Mesendoderm (in vitro differentiated cells): ENCODE measurements around the gene TXNDC12. TPM values are rescaled to one million over a fixed set of nuclear protein-coding genes. Genes with fewer than 3 reads are reported as not detected.
A peak's percentile ranks its signal among the peaks of the same experiment; 100 is the strongest.
"Not testable (repeated sequence)": the region's sequence is repeated elsewhere in the genome, so short reads cannot be mapped to it uniquely, and the experiment has no call there.

ENCODE experiments used
- DNase-seq: peaks from one replicate; pipeline ENCODE4 v3.0.0; 2013
- H2AK5ac ChIP-seq: 2 replicates; pipeline ENCODE4 v1.6.1; 2013; ENCODE audit warnings: low read length, inconsistent platforms
- H2BK120ac ChIP-seq: 2 replicates; pipeline ENCODE4 v1.6.1; 2013; ENCODE audit warnings: low read depth, mild to moderate bottlenecking, low read length, moderate library complexity, mixed read lengths
- H2BK15ac ChIP-seq: replicated peaks from 2 replicates; pipeline ENCODE4 v1.6.1; 2013; ENCODE audit warnings: low read depth, mild to moderate bottlenecking, moderate library complexity
- H2BK5ac ChIP-seq: 2 replicates; pipeline ENCODE4 v1.6.1; 2013; ENCODE audit warnings: low read length, inconsistent platforms
- H3K18ac ChIP-seq: 2 replicates; pipeline ENCODE4 v1.6.1; 2013; ENCODE audit warnings: mild to moderate bottlenecking, low read length, mixed read lengths
- H3K23ac ChIP-seq: one replicate; pipeline ENCODE4 v1.6.1; 2013; ENCODE audit warnings: low read length
- H3K27ac ChIP-seq: 2 replicates; pipeline ENCODE4 v1.5.1; 2013; ENCODE audit warnings: low read depth, mild to moderate bottlenecking, inconsistent platforms, low read length, moderate library complexity
- H3K27me3 ChIP-seq: 2 replicates; pipeline ENCODE4 v1.6.1; 2013; ENCODE audit warnings: low read length, control low read depth, mild to moderate bottlenecking, inconsistent platforms; ENCODE audit not compliant: insufficient read depth, poor library complexity
- H3K36me3 ChIP-seq: 2 replicates; pipeline ENCODE4 v1.6.1; 2013; ENCODE audit warnings: low read length, inconsistent platforms; ENCODE audit not compliant: control insufficient read depth, insufficient read depth
- H3K4ac ChIP-seq: one replicate; pipeline ENCODE4 v1.6.1; 2013; ENCODE audit warnings: low read depth, mild to moderate bottlenecking, low read length, moderate library complexity
- H3K4me1 ChIP-seq: 2 replicates; pipeline ENCODE4 v1.6.1; 2013; ENCODE audit warnings: low read depth, low read length, inconsistent platforms; ENCODE audit not compliant: control insufficient read depth
- H3K4me2 ChIP-seq: 2 replicates; pipeline ENCODE4 v1.6.1; 2013; ENCODE audit warnings: low read length
- H3K4me3 ChIP-seq: 2 replicates; pipeline ENCODE4 v1.5.1; 2013; ENCODE audit warnings: mild to moderate bottlenecking, low read length
- H3K56ac ChIP-seq: one replicate; pipeline ENCODE4 v1.6.1; 2013; ENCODE audit warnings: low read length
- H3K79me1 ChIP-seq: 2 replicates; pipeline ENCODE4 v1.6.1; 2013; ENCODE audit warnings: low read length, inconsistent platforms
- H3K79me2 ChIP-seq: 2 replicates; pipeline ENCODE4 v1.6.1; 2013; ENCODE audit warnings: mild to moderate bottlenecking, low read length; ENCODE audit not compliant: control insufficient read depth, insufficient read depth
- H3K9ac ChIP-seq: 2 replicates; pipeline ENCODE4 v1.6.1; 2013; ENCODE audit warnings: low read length, inconsistent platforms
- H4K5ac ChIP-seq: one replicate; pipeline ENCODE4 v1.6.1; 2013; ENCODE audit warnings: low read length
- H4K8ac ChIP-seq: one replicate; pipeline ENCODE4 v1.6.1; 2013; ENCODE audit warnings: low read depth, mild to moderate bottlenecking, control low read depth, low read length, moderate library complexity
- WGBS: extraction: QIAGEN DNeasy Blood & Tissue Kit; methylation state at CpG from one replicate; pipeline ENCODE4 v1.1.7; 2013; ENCODE audit warnings: low lambda C conversion rate, missing lambda C conversion rate; ENCODE audit not compliant: insufficient coverage; ENCODE audit errors: extremely low coverage; 5-methylcytosine and 5-hydroxymethylcytosine counted together
- polyA plus RNA-seq, 2 experiments: library from polyadenylated mRNA; stranded (reverse); fragments of 200-250 nt; gene quantifications; one replicate each; pipeline ENCODE4 v1.2.3, GENCODE V29; 2013

TXNDC12 gene
- polyA plus RNA-seq (2013, experiment 1 of 2), result 152 TPM
- 149 TPM for polyA plus RNA-seq (2013, experiment 2 of 2)

DNA sequence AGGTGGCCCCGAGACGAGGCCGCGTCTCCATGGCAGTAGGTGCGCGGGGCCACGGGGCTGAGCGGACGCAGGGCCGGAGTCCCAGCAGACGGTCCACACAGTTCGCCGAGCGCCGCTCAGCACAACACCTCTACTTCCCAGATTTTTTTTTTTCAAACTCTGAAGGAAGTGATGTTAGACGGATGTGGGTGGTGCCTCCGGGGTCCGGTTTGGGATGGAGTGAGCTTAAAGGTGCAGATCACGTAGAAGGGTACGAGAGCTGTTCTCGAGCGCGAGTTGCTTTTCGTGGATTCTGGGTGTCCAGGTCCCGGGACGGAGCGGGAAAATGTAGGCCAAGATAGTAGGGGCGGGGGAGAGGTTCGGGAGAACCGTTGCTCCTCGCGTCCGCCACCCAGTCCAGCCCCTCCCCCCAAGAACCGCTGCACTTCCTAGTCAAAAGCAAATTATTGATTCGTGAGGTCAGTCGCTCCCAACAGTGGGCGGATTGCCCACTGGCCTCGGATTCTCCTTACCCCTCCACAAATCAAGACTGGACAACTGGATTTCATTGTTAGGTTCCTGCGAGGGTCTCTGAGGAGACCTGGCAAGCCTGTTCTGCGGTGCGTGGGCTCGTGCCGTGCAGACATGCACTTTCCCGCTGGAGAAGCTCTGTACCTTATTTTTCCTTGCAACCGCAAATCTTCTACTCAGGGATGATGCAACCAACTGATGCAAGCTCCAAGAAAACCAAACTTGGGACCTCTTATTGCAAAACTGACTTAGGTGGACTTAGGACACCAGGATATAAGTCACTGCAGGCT is at the start of gene TXNDC12:
TSS of gene TXNDC12 (minus strand) at position 126 of the 800 bp plus-strand sequence. CDS start at position 31, 95 bp downstream.
- Histone ChIP-seq H2BK5ac (peak within 1 kb of the TSS; percentile 14), H3K4me3 (peak within 1 kb of the TSS; percentile 89), H3K23ac (peak within 1 kb of the TSS; percentile 55), H2BK15ac (no peak within 1 kb of the TSS), H3K56ac (peak within 1 kb of the TSS; percentile 94), H3K4me1 (peaks cover 5% of the 10 kb centered on the region), H2BK120ac (no peak within 1 kb of the TSS), H2AK5ac (no peak within 1 kb of the TSS), H3K27me3 (no peaks in the 10 kb centered on the region), H3K4ac (peak within 1 kb of the TSS; percentile 25), H3K27ac (peak within 1 kb of the TSS; percentile 87), H4K5ac (peak within 1 kb of the TSS; percentile 18), H3K79me1 (peaks cover 14% of the 10 kb centered on the region), H4K8ac (no peak within 1 kb of the TSS), H3K36me3 (no peaks in the 10 kb centered on the region), H3K18ac (peak within 1 kb of the TSS; percentile 77), H3K4me2 (peak within 1 kb of the TSS; percentile 93), H3K79me2 (peaks cover 43% of the 10 kb centered on the region), H3K9ac (peak within 1 kb of the TSS; percentile 88)
- peak; percentile 97 for DNase-seq
- WGBS, result no CpG with 5 or more reads among the region's 45 CpGs

- no peak for DNase-seq
- no peak overlapping the region for H3K4me3 ChIP-seq
- no peak overlapping the region for H3K4ac ChIP-seq
- no peak overlapping the region for H2BK120ac ChIP-seq
- no peak overlapping the region for H2BK15ac ChIP-seq
- no peak overlapping the region for H2BK5ac ChIP-seq
- H2AK5ac ChIP-seq, result no peak overlapping the region
- no peaks in the 10 kb centered on the region for H3K36me3 ChIP-seq
- H3K4me2 ChIP-seq, result no peak overlapping the region
- no peak overlapping the region for H4K8ac ChIP-seq
- H3K4me1 ChIP-seq, result no peaks in the 10 kb centered on the region
- no peak overlapping the region for H4K5ac ChIP-seq
- no peak overlapping the region for H3K9ac ChIP-seq
- WGBS, result no CpG with 5 or more reads among the region's 1 CpG
- H3K18ac ChIP-seq, result no peak overlapping the region
- H3K56ac ChIP-seq, result no peak overlapping the region
- H3K27me3 ChIP-seq, result no peaks in the 10 kb centered on the region
- no peak overlapping the region for H3K23ac ChIP-seq
- H3K79me2 ChIP-seq, result no peaks in the 10 kb centered on the region
- H3K79me1 ChIP-seq, result no peaks in the 10 kb centered on the region
- H3K27ac ChIP-seq, result no peak overlapping the region
These were observed 47.5 kb upstream of the TXNDC12 start for GRCh38 chr1:52102336-52103013.

- H3K4me2 ChIP-seq, result no peak overlapping the region
- no peak overlapping the region for H2BK5ac ChIP-seq
- H3K79me2 ChIP-seq, result no peaks in the 10 kb centered on the region
- no peak overlapping the region for H2AK5ac ChIP-seq
- WGBS, result no CpG with 5 or more reads among the region's 8 CpGs
- H3K9ac ChIP-seq, result no peak overlapping the region
- H2BK15ac ChIP-seq, result no peak overlapping the region
- H3K23ac ChIP-seq, result no peak overlapping the region
- H3K27ac ChIP-seq, result no peak overlapping the region
- no peaks in the 10 kb centered on the region for H3K27me3 ChIP-seq
- no peaks in the 10 kb centered on the region for H3K36me3 ChIP-seq
- no peak overlapping the region for H3K18ac ChIP-seq
- no peaks in the 10 kb centered on the region for H3K79me1 ChIP-seq
- no peak overlapping the region for H3K56ac ChIP-seq
- H4K8ac ChIP-seq, result no peak overlapping the region
- H3K4ac ChIP-seq, result no peak overlapping the region
- peak; percentile 17 for DNase-seq
- no peak overlapping the region for H4K5ac ChIP-seq
- no peak overlapping the region for H3K4me3 ChIP-seq
- no peak overlapping the region for H2BK120ac ChIP-seq
- no peaks in the 10 kb centered on the region for H3K4me1 ChIP-seq
These were observed 43.3 kb upstream of the TXNDC12 start for GRCh38 chr1:52098139-52098871.

DNA sequence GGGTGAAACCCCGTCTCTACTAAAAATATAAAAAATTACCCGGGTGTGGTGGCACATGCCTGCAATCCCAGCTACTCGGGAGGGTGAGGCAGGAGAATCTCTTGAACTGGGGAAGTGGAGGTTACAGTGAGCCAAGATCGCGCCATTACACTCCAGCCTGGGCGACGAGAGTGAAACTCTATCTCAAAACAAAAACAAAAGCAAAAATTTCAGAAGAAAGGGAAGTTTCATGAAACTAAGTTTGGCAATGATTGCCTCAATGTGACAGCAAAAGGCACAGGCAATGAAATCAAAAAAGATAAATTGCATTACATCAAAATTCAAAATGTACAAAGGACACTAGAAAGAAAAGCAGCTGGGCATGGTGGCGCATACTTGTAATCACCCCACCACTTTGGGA is 41.2 kb upstream of the TXNDC12 start:
- Histone ChIP-seq H3K79me1 (no peaks in the 10 kb centered on the region), H3K27me3 (no peaks in the 10 kb centered on the region), H4K5ac (no peak overlapping the region), H3K79me2 (no peaks in the 10 kb centered on the region), H3K23ac (no peak overlapping the region), H3K4me2 (no peak overlapping the region), H3K36me3 (no peaks in the 10 kb centered on the region), H2BK15ac (no peak overlapping the region), H3K4ac (no peak overlapping the region), H3K56ac (no peak overlapping the region), H4K8ac (no peak overlapping the region), H2BK120ac (no peak overlapping the region), H3K18ac (no peak overlapping the region), H2AK5ac (no peak overlapping the region), H2BK5ac (no peak overlapping the region), H3K4me3 (no peak overlapping the region), H3K4me1 (no peaks in the 10 kb centered on the region), H3K27ac (no peak overlapping the region), H3K9ac (no peak overlapping the region)
- no CpG with 5 or more reads among the region's 8 CpGs for WGBS
- DNase-seq, result no peak

DNA sequence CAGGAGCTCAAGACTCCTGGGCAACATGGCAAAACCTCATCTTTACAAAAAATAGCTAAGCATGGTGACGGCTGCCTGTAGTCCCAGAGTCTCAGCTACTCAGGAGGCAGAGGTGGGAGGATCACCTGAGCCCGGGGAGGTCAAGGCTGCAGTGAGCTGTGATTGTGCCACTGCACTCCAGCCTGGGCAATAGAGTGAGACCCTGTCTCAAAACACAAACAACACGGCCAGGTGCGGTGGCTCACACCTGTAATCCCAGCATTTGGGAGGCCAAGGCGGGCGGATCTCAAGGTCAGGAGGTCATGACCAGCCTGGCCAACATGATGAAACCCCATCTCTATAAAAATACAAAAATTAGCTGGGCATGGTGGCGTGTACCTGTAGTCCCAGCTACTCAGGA is 39.3 kb upstream of the TXNDC12 start:
- no CpG with 5 or more reads among the region's 7 CpGs for WGBS
- H3K4ac ChIP-seq, H3K4me3 ChIP-seq, DNase-seq, H2BK120ac ChIP-seq, H4K8ac ChIP-seq, H3K9ac ChIP-seq, H3K18ac ChIP-seq, H3K27ac ChIP-seq, H3K36me3 ChIP-seq, H3K27me3 ChIP-seq, H3K79me1 ChIP-seq, H3K79me2 ChIP-seq, H2AK5ac ChIP-seq, H3K56ac ChIP-seq, H3K4me2 ChIP-seq, H3K4me1 ChIP-seq, H4K5ac ChIP-seq, H2BK5ac ChIP-seq, H2BK15ac ChIP-seq, H3K23ac ChIP-seq: not testable (repeated sequence)
